Stimulated activated CD4-positive, alpha-beta T cell treated with anti-CD3 and anti-CD28 coated beads, Interleukin-15, amount 100 ng/mL, for 48 hours (primary cell): Measurements from ENCODE around the gene ANKDD1B.

Experiments used
- DNase-seq, 2 donors: peaks; one replicate each; pipeline ENCODE4 v3.0.0-alpha.2; 2020; ENCODE audit warnings: low read depth in 2 of 2

ANKDD1B gene

DNA sequence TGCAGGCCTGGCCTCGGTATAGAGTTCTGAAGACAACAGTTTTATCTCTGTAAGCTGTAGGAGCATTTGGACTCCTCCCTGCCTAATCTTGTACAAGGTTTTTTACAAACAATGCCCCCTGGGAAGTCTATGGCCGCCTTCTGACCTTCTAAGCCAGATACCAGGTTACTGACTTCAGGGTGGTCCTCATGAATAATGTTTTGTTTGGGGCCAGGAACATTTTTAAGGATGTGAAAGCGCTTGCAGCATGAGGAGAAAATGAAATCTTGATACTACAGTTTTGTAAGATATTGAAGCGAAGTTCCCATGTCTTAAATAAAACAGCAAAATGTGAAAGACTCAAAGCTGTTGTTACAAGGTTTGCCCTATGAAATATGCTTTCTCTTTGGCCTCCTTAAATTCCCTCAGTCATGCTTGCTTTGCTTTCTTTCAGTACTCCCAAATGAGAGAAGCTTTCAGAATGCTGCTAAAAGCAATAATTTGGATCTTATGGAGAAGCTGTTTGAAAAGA is 5.2 kb downstream of the ANKDD1B start:
- no peak for DNase-seq

- DNase-seq, result no peak
Observed at GRCh38 chr5:75616971-75617621, 5.8 kb downstream of the ANKDD1B start.

GRCh38 chr5:75617736-75618352 is 6.6 kb downstream of the ANKDD1B start:
- no peak for DNase-seq

DNA sequence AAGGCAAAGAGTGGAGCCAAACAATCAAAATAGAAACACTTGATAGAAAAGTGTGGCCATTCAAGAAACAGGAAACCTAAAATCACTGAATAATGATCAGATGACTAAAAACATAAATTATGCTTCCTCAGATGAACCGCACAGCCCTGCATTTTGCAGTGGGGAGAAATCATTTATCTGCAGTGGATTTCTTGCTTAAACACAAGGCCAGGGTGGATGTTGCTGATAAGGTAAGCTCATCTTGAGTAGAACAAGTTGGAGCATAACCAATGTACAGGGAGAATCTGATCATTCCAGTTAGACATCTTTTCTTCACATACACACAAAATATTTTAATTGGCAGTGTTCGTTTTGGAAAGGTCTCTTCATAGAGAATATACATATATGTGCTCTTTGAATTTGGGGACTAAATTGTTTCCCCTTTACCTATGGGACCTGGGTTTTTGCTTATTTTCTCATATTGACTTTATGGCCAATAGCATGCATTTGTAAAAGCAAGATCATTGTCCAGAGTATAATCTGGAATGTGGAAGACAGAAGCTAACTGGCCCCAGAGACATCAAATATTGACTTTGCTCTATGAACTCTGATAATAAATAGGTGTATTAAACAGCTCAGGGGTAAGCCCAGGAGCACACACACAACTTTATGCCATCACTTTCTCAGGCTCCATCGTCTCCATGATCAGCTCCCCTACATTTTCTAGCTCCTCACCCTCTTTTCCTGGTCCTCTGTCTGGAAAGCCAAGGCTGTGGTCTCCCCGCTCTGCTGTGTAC is 9.1 kb downstream of the ANKDD1B start:
- DNase-seq, result no peak

DNA sequence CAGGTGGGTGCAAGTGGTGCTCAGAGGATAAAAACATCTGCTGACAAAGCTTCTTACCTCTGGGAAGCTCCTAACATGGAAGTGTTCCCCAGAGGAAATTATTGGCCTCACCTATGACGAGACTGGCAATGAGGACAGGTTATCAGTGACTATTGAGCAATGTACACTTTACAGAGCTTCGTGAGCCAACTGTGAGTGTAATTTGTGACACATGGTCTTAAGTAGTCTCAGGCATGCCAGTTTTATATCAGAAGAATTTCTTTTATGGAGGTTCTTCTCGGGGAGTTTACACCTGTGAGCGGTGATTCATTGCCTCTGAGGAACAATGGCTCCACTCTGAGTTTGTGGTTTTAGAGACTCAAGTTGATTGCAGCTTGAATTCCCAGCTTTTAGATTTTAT is 11.3 kb downstream of the ANKDD1B start:
- no peak for DNase-seq

DNA sequence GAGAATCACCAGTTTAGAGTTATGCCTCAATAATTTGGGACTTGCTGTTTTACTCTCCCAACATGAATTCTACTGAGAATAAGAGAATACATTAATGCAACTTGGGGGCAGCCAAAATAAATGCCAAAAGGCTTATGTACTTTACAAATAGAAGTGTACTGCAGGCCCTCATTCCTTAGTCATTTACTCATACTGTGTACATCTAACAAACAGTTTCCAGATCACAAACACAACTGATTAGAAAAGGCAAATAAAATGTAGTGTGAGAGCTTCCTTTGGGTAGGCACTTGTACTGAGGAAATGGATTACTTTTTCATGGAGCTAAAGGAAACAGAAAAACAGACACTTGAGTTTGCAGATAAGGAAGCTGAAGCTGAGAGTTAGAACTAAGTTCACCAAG is 12.6 kb downstream of the ANKDD1B start:
- no peak for DNase-seq

GRCh38 chr5:75626959-75627358 is 15.7 kb downstream of the ANKDD1B start:
- DNase-seq, result no peak

- no peak for DNase-seq
Observed at GRCh38 chr5:75627801-75628200, 16.5 kb downstream of the ANKDD1B start.

GRCh38 chr5:75630875-75631274 is 19.6 kb downstream of the ANKDD1B start:
- DNase-seq, result no peak

DNA sequence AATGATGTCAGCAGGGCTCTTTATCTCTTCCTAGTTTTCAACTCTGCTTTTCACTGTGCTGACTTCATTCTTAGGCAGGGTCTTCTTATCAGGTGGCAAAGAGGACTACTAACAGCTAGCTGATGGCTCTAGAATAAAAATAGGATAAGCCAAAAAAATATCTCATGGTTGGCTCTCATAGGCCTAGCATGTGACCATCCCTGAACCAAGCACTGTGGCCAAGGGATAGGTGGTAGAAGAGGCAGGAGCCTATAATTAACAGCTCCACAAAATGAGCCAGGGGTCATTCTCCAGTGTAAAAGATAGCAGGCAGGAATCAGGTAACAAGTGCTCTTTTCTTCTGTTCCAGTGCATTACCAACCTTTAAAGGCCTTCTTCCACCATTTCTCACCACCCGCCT is 21.1 kb downstream of the ANKDD1B start:
- no peak for DNase-seq

DNA sequence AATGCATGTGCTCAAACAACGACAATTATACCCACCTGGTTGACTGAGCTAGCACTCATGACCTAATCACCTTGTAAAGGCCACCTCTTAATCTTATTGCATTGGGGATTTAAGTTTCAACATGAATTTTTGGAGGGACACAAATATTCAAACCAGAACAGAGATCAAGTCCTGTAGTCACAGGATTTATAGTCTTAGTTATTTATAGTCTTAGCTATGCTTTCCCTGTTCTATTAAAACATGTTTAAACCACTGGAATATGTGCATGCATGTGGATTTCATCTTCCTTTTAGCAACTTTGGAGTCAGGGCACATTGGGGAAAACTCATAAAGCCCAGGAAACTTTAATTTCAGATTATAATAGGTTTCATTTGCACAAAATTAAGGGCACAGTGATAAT is 26.7 kb downstream of the ANKDD1B start:
- no peak for DNase-seq

GRCh38 chr5:75639535-75640311 is 28.5 kb downstream of the ANKDD1B start:
- DNase-seq, result no peak

- DNase-seq, result no peak
Observed at GRCh38 chr5:75640395-75640794, 29.1 kb downstream of the ANKDD1B start.

DNA sequence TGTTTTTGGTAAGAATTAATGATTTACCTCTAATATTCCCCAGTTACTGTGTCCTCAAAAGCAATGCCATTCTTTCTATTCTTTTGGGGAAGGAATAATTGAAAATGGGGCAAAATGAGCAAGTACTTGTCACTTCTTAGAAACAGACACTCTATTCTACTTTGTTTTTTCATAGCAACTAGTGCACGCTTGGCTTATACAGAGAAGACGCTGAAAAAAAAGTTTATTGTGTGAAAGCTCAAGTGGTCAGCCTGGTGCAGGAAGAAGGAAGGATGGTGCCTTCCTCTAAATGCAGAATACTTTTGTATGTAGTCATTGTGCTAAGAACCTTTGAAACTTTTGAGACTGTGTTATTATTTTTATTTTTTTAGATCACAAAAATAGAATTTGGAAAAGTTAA is 29.6 kb downstream of the ANKDD1B start:
- no peak for DNase-seq

- DNase-seq, result no peak
Observed at GRCh38 chr5:75648712-75649111, 37.5 kb downstream of the ANKDD1B start.

DNA sequence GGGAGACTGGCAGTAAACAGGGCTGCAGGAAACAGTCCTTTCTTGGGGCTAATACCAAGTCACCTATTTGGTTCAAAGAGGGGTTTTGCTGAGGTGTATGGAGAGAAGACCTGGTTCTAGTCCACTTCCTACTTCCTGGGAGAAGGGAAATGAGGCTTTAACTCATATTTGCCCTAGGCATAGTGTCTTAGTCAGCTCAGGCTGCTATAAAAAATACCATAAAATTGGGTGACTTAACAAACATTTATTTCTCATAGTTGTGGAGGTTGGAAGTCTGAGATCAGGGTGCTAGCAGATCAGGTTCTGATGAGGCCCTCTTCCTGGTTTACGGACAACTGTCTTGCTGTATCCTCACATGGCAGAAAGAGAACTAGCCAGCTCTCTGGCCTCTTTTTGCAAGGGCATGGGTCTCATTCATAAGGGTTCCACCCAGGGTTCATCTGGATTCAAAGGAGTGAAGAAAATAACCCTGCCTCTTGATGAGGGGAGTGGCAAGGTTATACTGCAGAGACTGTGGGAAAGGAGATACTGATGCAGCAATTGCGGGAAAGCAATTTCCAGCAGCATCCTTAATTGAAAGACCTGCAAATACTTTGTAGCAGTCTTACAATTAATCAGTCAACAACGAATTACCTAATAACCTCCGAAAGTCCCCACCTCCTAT is 40.5 kb downstream of the ANKDD1B start:
- DNase-seq, result no peak

DNA sequence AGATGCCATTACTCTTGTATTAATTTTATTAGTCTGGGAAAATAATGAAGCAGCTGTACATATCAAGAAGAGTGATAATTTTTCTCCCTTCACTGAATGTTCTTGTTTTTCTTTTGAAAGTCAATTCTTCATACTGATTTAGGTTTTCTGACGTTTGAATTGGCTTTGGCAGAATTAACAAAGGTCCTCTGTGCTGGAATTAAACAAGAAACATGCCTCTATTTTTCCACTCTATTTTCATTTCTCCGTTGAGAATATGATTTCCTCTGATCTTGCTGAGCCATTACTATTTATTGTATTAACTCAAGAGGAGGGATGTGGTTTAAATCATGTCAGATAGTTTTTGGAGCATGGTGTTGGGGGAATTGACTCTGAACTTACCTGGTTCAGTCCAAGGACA is 42.3 kb downstream of the ANKDD1B start:
- no peak for DNase-seq

DNA sequence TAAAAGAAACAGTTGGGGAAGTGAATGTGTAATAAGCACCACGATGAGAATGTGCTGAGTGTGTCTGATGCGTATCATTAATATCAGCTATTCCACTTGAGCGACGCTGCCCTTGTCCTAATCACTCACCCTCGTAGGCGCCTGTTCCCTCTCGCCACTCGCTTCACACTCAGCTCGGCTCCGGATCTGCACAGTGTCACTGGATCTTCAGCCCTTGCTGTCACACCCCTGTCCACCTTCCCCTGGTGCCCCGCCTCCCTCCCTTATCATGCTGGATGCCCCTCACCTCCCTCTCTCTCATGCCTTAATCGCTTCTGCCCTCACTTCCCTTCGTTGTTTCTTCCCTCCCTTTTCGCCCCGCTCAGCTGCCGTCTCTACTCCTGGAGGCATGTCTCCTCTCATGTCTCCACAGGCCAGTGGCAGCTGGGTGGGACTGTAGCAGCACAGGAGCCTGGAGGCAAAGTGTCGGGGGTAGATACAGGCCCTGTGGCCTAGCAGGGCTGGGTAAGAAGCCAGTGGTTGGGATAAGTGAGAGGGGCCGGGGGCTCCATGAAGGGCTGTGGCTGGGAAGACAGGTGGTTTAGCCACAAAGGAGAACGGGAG is 43.5 kb downstream of the ANKDD1B start:
- no peak for DNase-seq

GRCh38 chr5:75656311-75657003 is 45.2 kb downstream of the ANKDD1B start:
- no peak for DNase-seq

DNA sequence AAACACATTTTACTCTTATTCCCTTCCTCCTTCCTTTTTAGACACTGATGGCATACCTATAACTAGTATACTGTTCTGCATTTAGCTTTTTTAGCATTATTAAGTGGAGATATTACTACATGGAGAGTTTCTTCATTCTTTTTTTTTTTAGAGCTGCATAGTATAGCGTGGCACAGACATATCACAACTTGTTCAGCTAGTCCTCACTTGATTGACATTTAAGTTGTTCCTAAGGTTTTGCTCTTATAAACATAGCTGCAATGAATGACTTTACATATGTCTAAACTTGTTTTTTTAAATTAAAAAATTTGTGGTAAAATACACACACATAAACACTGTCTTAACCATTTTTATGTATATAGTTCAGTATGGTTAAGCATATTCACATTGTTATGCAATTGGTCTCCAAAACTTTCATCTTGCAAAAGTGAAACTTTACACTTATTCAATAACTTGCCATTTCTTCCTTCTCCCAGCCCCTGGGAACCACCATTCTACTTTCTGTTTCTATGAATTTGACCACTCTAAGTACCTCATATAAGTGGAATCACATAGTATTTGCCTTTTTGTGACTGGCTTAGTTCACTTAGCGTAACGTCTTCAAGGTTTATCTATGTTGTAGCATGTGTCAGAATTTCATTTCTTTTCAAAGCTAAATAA is 48.7 kb downstream of the ANKDD1B start:
- DNase-seq, result no peak
